ENCODE results near the gene ATG9B. TPM values are rescaled to one million over a fixed set of nuclear protein-coding genes. Genes with fewer than 3 reads are reported as not detected.

Gene ATG9B
- total and polyA plus RNA-seq, 9 of the 15 experiments (the other 6 are each of a cell fraction or from before 2014, with no cell fraction given), result 0.29 to 8.0 (median 2.1) TPM

GRCh38 chr7:151039850-151040548, 15.7 kb upstream of the ATG9B start (continued):
- TF ChIP-seq, protein P1, sequence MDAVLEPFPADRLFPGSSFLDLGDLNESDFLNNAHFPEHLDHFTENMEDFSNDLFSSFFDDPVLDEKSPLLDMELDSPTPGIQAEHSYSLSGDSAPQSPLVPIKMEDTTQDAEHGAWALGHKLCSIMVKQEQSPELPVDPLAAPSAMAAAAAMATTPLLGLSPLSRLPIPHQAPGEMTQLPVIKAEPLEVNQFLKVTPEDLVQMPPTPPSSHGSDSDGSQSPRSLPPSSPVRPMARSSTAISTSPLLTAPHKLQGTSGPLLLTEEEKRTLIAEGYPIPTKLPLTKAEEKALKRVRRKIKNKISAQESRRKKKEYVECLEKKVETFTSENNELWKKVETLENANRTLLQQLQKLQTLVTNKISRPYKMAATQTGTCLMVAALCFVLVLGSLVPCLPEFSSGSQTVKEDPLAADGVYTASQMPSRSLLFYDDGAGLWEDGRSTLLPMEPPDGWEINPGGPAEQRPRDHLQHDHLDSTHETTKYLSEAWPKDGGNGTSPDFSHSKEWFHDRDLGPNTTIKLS (IDR thresholded peaks at IDR 0.05; ENCODE audit: borderline replicate concordance, low read depth), result no peak; the same call in 1 of the 2 replicates
- TF ChIP-seq MEIS2 (IDR thresholded peaks at IDR 0.05; ENCODE audit: partially characterized antibody) (peak; percentile 46), SRSF7 (optimal IDR thresholded peaks at IDR 0.05; ENCODE audit: low read depth, low read length) (no peak), ZNF232 (CRISPR knock-in tag; IDR thresholded peaks at IDR 0.05) (no peak), MTA1 (IDR thresholded peaks at IDR 0.05; ENCODE audit: borderline replicate concordance) (no peak; the same call in 1 of the 2 replicates), ZNF143 (CRISPR knock-in tag; IDR thresholded peaks at IDR 0.05) (no peak), CCAR2 (IDR thresholded peaks at IDR 0.05; ENCODE audit: low read depth, low read length) (no peak), DNMT1 (IDR thresholded peaks at IDR 0.05) (no peak; the same call in 1 of the 2 replicates), U2AF1 (optimal IDR thresholded peaks at IDR 0.05; ENCODE audit: low read depth, low read length) (no peak), ZKSCAN8 (CRISPR knock-in tag; IDR thresholded peaks at IDR 0.05) (no peak), LCOR (CRISPR knock-in tag; IDR thresholded peaks at IDR 0.05) (no peak), CTCFL (IDR thresholded peaks at IDR 0.05; ENCODE audit: borderline replicate concordance, insufficient read depth, low read depth, low read length, poor library complexity, severe bottlenecking) (no peak), ATF7 (IDR thresholded peaks at IDR 0.05) (no peak)
- TF ChIP-seq, protein P2, sequence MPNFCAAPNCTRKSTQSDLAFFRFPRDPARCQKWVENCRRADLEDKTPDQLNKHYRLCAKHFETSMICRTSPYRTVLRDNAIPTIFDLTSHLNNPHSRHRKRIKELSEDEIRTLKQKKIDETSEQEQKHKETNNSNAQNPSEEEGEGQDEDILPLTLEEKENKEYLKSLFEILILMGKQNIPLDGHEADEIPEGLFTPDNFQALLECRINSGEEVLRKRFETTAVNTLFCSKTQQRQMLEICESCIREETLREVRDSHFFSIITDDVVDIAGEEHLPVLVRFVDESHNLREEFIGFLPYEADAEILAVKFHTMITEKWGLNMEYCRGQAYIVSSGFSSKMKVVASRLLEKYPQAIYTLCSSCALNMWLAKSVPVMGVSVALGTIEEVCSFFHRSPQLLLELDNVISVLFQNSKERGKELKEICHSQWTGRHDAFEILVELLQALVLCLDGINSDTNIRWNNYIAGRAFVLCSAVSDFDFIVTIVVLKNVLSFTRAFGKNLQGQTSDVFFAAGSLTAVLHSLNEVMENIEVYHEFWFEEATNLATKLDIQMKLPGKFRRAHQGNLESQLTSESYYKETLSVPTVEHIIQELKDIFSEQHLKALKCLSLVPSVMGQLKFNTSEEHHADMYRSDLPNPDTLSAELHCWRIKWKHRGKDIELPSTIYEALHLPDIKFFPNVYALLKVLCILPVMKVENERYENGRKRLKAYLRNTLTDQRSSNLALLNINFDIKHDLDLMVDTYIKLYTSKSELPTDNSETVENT (CRISPR knock-in tag; IDR thresholded peaks at IDR 0.05), result 0 out of 2 replicates have a peak, but pooled peaks have one; percentile 47
- TF ChIP-seq, protein P3, sequence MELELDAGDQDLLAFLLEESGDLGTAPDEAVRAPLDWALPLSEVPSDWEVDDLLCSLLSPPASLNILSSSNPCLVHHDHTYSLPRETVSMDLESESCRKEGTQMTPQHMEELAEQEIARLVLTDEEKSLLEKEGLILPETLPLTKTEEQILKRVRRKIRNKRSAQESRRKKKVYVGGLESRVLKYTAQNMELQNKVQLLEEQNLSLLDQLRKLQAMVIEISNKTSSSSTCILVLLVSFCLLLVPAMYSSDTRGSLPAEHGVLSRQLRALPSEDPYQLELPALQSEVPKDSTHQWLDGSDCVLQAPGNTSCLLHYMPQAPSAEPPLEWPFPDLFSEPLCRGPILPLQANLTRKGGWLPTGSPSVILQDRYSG (tag; conservative IDR thresholded peaks at IDR 0.05; ENCODE audit: low read depth), result no peak
